ENCODE data around the gene MRPS31. TPM values are rescaled to one million over a fixed set of nuclear protein-coding genes. Genes with fewer than 3 reads are reported as not detected.

The MRPS31 gene
- total and polyA plus RNA-seq, 4 donors = 13.4 to 17.6 (median 16.0) TPM

DNA sequence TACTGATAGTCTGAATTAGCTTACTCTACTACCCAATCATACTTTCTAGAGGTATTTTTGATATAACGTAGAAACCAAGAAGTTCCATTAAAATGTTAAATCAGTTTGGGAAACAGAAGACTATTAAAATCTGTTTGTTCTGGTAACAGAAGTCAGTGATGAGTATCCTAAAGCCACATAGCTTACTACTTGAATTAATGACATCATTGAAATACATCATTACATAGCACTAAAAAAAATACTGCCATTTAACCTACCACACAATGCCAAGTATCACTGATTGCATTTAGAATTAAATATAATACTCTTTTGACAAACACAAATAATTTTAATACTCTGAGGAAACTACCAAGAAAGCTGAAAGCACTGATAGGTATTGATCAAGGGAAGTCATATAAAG lies 5.4 kb downstream of the MRPS31 start:
- peaks cover 0 to 8% (median under 1%) of the 10 kb centered on the region in 4 donors for H3K36me3 ChIP-seq (ENCODE audit: control insufficient read depth in 4 of 4, insufficient read depth in 3 of 4, low read depth in 1 of 4, low read length in 3 of 4)
- no peak overlapping the region for H3K27ac ChIP-seq (ENCODE audit: low read depth in 1 of 2, low read length in 2 of 2)
- TF ChIP-seq, protein P1, sequence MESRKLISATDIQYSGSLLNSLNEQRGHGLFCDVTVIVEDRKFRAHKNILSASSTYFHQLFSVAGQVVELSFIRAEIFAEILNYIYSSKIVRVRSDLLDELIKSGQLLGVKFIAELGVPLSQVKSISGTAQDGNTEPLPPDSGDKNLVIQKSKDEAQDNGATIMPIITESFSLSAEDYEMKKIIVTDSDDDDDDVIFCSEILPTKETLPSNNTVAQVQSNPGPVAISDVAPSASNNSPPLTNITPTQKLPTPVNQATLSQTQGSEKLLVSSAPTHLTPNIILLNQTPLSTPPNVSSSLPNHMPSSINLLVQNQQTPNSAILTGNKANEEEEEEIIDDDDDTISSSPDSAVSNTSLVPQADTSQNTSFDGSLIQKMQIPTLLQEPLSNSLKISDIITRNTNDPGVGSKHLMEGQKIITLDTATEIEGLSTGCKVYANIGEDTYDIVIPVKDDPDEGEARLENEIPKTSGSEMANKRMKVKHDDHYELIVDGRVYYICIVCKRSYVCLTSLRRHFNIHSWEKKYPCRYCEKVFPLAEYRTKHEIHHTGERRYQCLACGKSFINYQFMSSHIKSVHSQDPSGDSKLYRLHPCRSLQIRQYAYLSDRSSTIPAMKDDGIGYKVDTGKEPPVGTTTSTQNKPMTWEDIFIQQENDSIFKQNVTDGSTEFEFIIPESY (IDR thresholded peaks at IDR 0.05) = no peak
- TF ChIP-seq JUND (IDR thresholded peaks at IDR 0.05) (no peak), TAF1 (conservative IDR thresholded peaks at IDR 0.05) (no peak), EGR1 (IDR thresholded peaks at IDR 0.05; ENCODE audit: low read depth in 2 of 2) (no peak), FOXA2 (IDR thresholded peaks at IDR 0.05) (no peak), SP1 (IDR thresholded peaks at IDR 0.05) (no peak)
- TF ChIP-seq, protein P2, sequence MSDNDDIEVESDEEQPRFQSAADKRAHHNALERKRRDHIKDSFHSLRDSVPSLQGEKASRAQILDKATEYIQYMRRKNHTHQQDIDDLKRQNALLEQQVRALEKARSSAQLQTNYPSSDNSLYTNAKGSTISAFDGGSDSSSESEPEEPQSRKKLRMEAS (IDR thresholded peaks at IDR 0.05) = no peak
- no peak overlapping the region for H3K4me3 ChIP-seq (ENCODE audit: low read depth in 1 of 3, low read length in 3 of 3)
- H3K4me1 ChIP-seq (ENCODE audit: control insufficient read depth in 4 of 4, insufficient read depth in 4 of 4, low read length in 3 of 4) = peaks cover 8 to 28% (median 21%) of the 10 kb centered on the region in 4 donors
- no peaks in the 10 kb centered on the region for H3K9me3 ChIP-seq (ENCODE audit: control insufficient read depth in 4 of 4, low read length in 3 of 4)
- H3K9ac ChIP-seq (ENCODE audit: low read depth in 1 of 2, low read length in 2 of 2) = no peak overlapping the region
- DNase-seq (ENCODE audit: low spot score) = no peak
- 97% methylated on average over 1 of the region's 1 CpG for WGBS
- H3K27me3 ChIP-seq (ENCODE audit: control insufficient read depth in 4 of 4, insufficient read depth in 4 of 4, low read length in 3 of 4) = no peaks in the 10 kb centered on the region

DNA sequence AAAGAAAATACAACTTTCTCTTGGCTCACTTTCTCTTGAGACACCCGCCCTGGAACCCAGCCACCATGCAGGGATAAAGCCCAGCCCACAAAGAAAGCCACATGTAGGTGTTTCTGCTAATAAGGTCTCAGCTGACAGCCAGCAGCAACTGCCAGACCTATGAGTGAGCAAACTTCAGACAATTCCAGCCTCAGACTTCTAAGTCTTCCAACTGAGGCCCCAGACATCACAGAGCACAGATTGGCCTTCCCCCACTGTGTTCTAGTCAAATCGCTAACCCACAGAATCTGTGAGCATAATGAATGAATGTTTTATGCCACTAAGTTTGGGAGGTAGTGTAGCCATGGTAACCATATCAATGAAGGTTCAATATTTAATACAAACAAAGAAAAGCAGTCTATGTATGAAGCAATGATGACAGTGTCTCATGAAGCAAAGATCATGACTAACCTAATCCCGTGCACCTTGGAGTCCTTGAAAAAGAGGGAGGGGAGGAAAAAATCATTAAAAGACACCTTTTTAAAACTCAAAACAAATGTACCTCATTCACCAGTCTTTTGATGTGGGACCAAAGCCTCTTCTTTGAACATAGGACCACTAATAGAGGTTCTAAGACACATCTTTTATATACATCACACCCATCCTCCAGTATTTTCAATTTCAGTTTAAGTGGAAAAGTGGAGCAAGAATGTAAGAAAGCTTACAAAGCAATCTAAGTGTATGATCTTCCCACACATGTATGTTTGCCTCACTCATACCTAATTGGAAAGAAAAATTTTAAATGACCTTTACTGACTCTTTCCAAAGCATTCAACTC lies 6.2 kb downstream of the MRPS31 start:
- TF ChIP-seq GABPA (IDR thresholded peaks at IDR 0.05 in 1 of 2, conservative IDR thresholded peaks at IDR 0.05 in 1 of 2) (no peak), HNF4A (conservative IDR thresholded peaks at IDR 0.05) (peak in 1 of 2 donors; percentile 8)
- Histone ChIP-seq H3K4me1 (ENCODE audit: control insufficient read depth in 4 of 4, insufficient read depth in 4 of 4, low read length in 3 of 4) (peaks cover 6 to 22% (median 15%) of the 10 kb centered on the region in 4 donors), H3K9me3 (ENCODE audit: control insufficient read depth in 4 of 4, low read length in 3 of 4) (no peaks in the 10 kb centered on the region), H3K27ac (ENCODE audit: low read depth in 1 of 2, low read length in 2 of 2) (no peak overlapping the region), H3K4me3 (ENCODE audit: low read depth in 1 of 3, low read length in 3 of 3) (no peak overlapping the region), H3K27me3 (ENCODE audit: control insufficient read depth in 4 of 4, insufficient read depth in 4 of 4, low read length in 3 of 4) (no peaks in the 10 kb centered on the region), H3K9ac (ENCODE audit: low read depth in 1 of 2, low read length in 2 of 2) (peak overlapping the region in 1 of 2 donors; percentile 42), H3K36me3 (ENCODE audit: control insufficient read depth in 4 of 4, insufficient read depth in 3 of 4, low read depth in 1 of 4, low read length in 3 of 4) (peaks cover 0 to 14% (median under 1%) of the 10 kb centered on the region in 4 donors)
- DNase-seq (ENCODE audit: low spot score) = no peak
- WGBS = 39% methylated on average over 3 of the region's 3 CpGs

DNA sequence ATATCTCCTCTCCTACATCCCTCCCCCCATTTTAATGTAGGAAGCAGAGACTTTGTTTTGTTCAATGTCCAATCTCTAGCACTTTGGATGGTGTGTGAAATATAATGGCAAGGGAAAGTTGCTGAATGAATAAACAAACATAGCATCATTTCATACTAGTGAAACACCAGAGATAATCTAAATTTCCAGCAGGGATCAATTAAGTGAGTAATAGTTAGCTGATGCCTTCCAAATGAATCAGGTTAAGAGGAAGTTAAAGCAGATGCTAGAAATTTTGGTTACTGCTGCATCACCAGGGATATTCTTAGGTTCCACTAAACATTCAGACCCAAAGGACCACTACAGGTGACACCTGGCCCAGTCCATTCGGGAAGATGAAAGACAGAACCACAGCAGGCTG lies 8.1 kb downstream of the MRPS31 start:
- peaks cover 4 to 18% (median 10%) of the 10 kb centered on the region in 4 donors for H3K4me1 ChIP-seq (ENCODE audit: control insufficient read depth in 4 of 4, insufficient read depth in 4 of 4, low read length in 3 of 4)
- no peak for DNase-seq (ENCODE audit: low spot score)
- TF ChIP-seq RAD21 (IDR thresholded peaks at IDR 0.05) (no peak), TAF1 (conservative IDR thresholded peaks at IDR 0.05) (no peak), YY1 (IDR thresholded peaks at IDR 0.05) (no peak), FOXA2 (IDR thresholded peaks at IDR 0.05) (no peak), SP1 (IDR thresholded peaks at IDR 0.05) (no peak)
- TF ChIP-seq, protein P3, sequence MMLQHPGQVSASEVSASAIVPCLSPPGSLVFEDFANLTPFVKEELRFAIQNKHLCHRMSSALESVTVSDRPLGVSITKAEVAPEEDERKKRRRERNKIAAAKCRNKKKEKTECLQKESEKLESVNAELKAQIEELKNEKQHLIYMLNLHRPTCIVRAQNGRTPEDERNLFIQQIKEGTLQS (IDR thresholded peaks at IDR 0.05) = no peak
- 88% methylated on average over 1 of the region's 1 CpG for WGBS
- no peaks in the 10 kb centered on the region for H3K27me3 ChIP-seq (ENCODE audit: control insufficient read depth in 4 of 4, insufficient read depth in 4 of 4, low read length in 3 of 4)
- no peak overlapping the region for H3K27ac ChIP-seq (ENCODE audit: low read depth in 1 of 2, low read length in 2 of 2)
- H3K9ac ChIP-seq (ENCODE audit: low read depth in 1 of 2, low read length in 2 of 2) = no peak overlapping the region
- H3K9me3 ChIP-seq (ENCODE audit: control insufficient read depth in 4 of 4, low read length in 3 of 4) = no peaks in the 10 kb centered on the region
- peaks cover 0 to 17% (median 6%) of the 10 kb centered on the region in 4 donors for H3K36me3 ChIP-seq (ENCODE audit: control insufficient read depth in 4 of 4, insufficient read depth in 3 of 4, low read depth in 1 of 4, low read length in 3 of 4)
- no peak overlapping the region for H3K4me3 ChIP-seq (ENCODE audit: low read depth in 1 of 3, low read length in 3 of 3)
